CD4-positive, alpha-beta T cell treated with Interferon alpha-2 for 1 hour (primary cell): ENCODE results near the gene OR1L8.
"Not testable (repeated sequence)": the region's sequence is repeated elsewhere in the genome, so short reads cannot be mapped to it uniquely, and the experiment has no call there.

Experiments used
- DNase-seq, 2 donors: peaks; one replicate each; pipeline ENCODE4 v3.0.0-alpha.2; 2020 to 2022

Gene OR1L8

GRCh38 chr9:122583284-122583683, at the start of gene OR1L8:
OR1L8 (minus strand) TSS chr9:122583384; CDS start chr9:122568477, 14,907 bp downstream.
- not testable (repeated sequence) for DNase-seq

GRCh38 chr9:122619996-122620395, 36.8 kb upstream of the OR1L8 start:
- DNase-seq = no peak

GRCh38 chr9:122614362-122614761, 31.2 kb upstream of the OR1L8 start, which contains the start of gene OR1Q1:
OR1Q1 (plus strand) TSS chr9:122614738; CDS start chr9:122614738, 0 bp downstream.
- no peak for DNase-seq

- DNase-seq = no peak
These were observed 26.6 kb upstream of the OR1L8 start for GRCh38 chr9:122609804-122610203.

- DNase-seq = no peak
These were observed 23.4 kb upstream of the OR1L8 start for GRCh38 chr9:122606587-122606986.

GRCh38 chr9:122605691-122606090, 22.5 kb upstream of the OR1L8 start:
- DNase-seq = no peak

- no peak for DNase-seq
These were observed 2.8 kb downstream of the OR1L8 start for GRCh38 chr9:122580360-122580759.

- no peak for DNase-seq
These were observed 3.3 kb downstream of the OR1L8 start for GRCh38 chr9:122579874-122580273.

GRCh38 chr9:122572456-122572855, 10.7 kb downstream of the OR1L8 start:
- no peak for DNase-seq

GRCh38 chr9:122567901-122568300, 15.3 kb downstream of the OR1L8 start:
- no peak for DNase-seq

- DNase-seq = no peak
These were observed 20.9 kb downstream of the OR1L8 start for GRCh38 chr9:122562134-122562760.

GRCh38 chr9:122561446-122561845, 21.7 kb downstream of the OR1L8 start:
- no peak for DNase-seq

GRCh38 chr9:122552812-122553211, 30.4 kb downstream of the OR1L8 start, which contains the start of gene OR1N2:
OR1N2 (plus strand) TSS chr9:122553112; CDS start chr9:122553212, 100 bp downstream.
- DNase-seq = no peak

- DNase-seq = no peak
These were observed 31.8 kb downstream of the OR1L8 start for GRCh38 chr9:122551371-122551770.

GRCh38 chr9:122546196-122546595, 37.0 kb downstream of the OR1L8 start:
- no peak for DNase-seq

GRCh38 chr9:122538757-122539156, 44.4 kb downstream of the OR1L8 start:
- no peak for DNase-seq

- DNase-seq = not testable (repeated sequence)
These were observed 46.1 kb downstream of the OR1L8 start for GRCh38 chr9:122537066-122537465.

GRCh38 chr9:122536134-122536533, 47.0 kb downstream of the OR1L8 start:
- DNase-seq = no peak

- not testable (repeated sequence) for DNase-seq
These were observed 52.0 kb downstream of the OR1L8 start for GRCh38 chr9:122531157-122531556.

GRCh38 chr9:122527193-122527592, 56.0 kb downstream of the OR1L8 start, which contains the start of gene OR1N1:
OR1N1 (minus strand) TSS chr9:122527293; CDS start chr9:122527293, 0 bp downstream.
- no peak for DNase-seq

- DNase-seq = no peak
These were observed 56.6 kb downstream of the OR1L8 start for GRCh38 chr9:122526602-122527001.

- no peak for DNase-seq
These were observed 63.8 kb downstream of the OR1L8 start for GRCh38 chr9:122519376-122519775.

GRCh38 chr9:122518841-122519240, 64.3 kb downstream of the OR1L8 start, which contains the start of gene OR1J4:
OR1J4 (plus strand) TSS chr9:122519141; CDS start chr9:122519141, 0 bp downstream.
- no peak for DNase-seq

GRCh38 chr9:122518226-122518625, 65.0 kb downstream of the OR1L8 start:
- no peak for DNase-seq
